HEK293 (cell line): ENCODE results near the gene AMPD3.
A peak's percentile ranks its signal among the peaks of the same experiment; 100 is the strongest.

ENCODE experiments used
- HOXD13 ChIP-seq: sonication (generic); formaldehyde crosslinking; IDR thresholded peaks from 2 replicates; pipeline ENCODE4 v1.8.0; 2022; ENCODE audit warnings: missing genetic modification reagents, borderline replicate concordance
- MEIS1 ChIP-seq: sonication (generic); formaldehyde crosslinking; IDR thresholded peaks from 2 replicates; pipeline ENCODE4 v1.8.1; 2022; ENCODE audit warnings: missing genetic modification reagents, mild to moderate bottlenecking, borderline replicate concordance
- MZF1 ChIP-seq: fragments of 450-650 bp; formaldehyde crosslinking; IDR thresholded peaks from 2 replicates; pipeline ENCODE4 v1.5.1; 2017; ENCODE audit warnings: missing biosample characterization, missing genetic modification characterization, borderline replicate concordance
- OVOL3 ChIP-seq: fragments of 450-650 bp; formaldehyde crosslinking; IDR thresholded peaks from 2 replicates; pipeline ENCODE4 v1.5.1; 2016; ENCODE audit warnings: missing biosample characterization, missing genetic modification characterization
- SETDB1 ChIP-seq: IDR thresholded peaks from one replicate; pipeline ENCODE4 v1.6.1; 2017; ENCODE audit warnings: mild to moderate bottlenecking, low read length, moderate library complexity, mixed read lengths; ENCODE audit not compliant: insufficient read length
- SP7 ChIP-seq: fragments of 450-650 bp; formaldehyde crosslinking; IDR thresholded peaks from 2 replicates; pipeline ENCODE4 v1.5.1; 2016; ENCODE audit warnings: missing biosample characterization, missing genetic modification characterization
- TRIM28 ChIP-seq: IDR thresholded peaks from 2 replicates; pipeline ENCODE4 v1.6.1; 2011; ENCODE audit warnings: low read length, control low read depth, borderline replicate concordance
- ZBTB17 ChIP-seq: fragments of 450-650 bp; formaldehyde crosslinking; IDR thresholded peaks from 2 replicates; pipeline ENCODE4 v1.5.1; 2016; ENCODE audit warnings: missing biosample characterization, missing genetic modification characterization
- ZNF146 ChIP-seq: fragments of 450-650 bp; formaldehyde crosslinking; IDR thresholded peaks from 2 replicates; pipeline ENCODE4 v1.5.1; 2016; ENCODE audit warnings: missing biosample characterization, missing genetic modification characterization
- ZNF169 ChIP-seq: fragments of 450-650 bp; formaldehyde crosslinking; IDR thresholded peaks from 2 replicates; pipeline ENCODE4 v1.5.1; 2016; ENCODE audit warnings: missing biosample characterization, missing genetic modification characterization
- ZNF174 ChIP-seq: fragments of 450-650 bp; formaldehyde crosslinking; IDR thresholded peaks from 2 replicates; pipeline ENCODE4 v1.5.0; 2017; ENCODE audit warnings: missing biosample characterization, mild to moderate bottlenecking, missing genetic modification characterization
- ZNF302 ChIP-seq: fragments of 450-650 bp; formaldehyde crosslinking; IDR thresholded peaks from 2 replicates; pipeline ENCODE4 v1.5.1; 2016; ENCODE audit warnings: missing biosample characterization, missing genetic modification characterization, low read depth
- ZNF324 ChIP-seq: fragments of 450-650 bp; formaldehyde crosslinking; IDR thresholded peaks from 2 replicates; pipeline ENCODE4 v1.5.1; 2016; ENCODE audit warnings: missing biosample characterization, missing genetic modification characterization
- ZNF350 ChIP-seq: fragments of 450-650 bp; formaldehyde crosslinking; IDR thresholded peaks from 2 replicates; pipeline ENCODE4 v1.5.0; 2017; ENCODE audit warnings: missing biosample characterization, mild to moderate bottlenecking, missing genetic modification characterization
- ZNF366 ChIP-seq: fragments of 450-650 bp; formaldehyde crosslinking; conservative IDR thresholded peaks from 2 replicates; pipeline ENCODE4 v1.5.1; 2016; ENCODE audit warnings: missing biosample characterization, missing genetic modification characterization
- ZNF48 ChIP-seq: fragments of 450-650 bp; formaldehyde crosslinking; IDR thresholded peaks from 2 replicates; pipeline ENCODE4 v1.5.1; 2016; ENCODE audit warnings: missing biosample characterization, missing genetic modification characterization
- ZNF501 ChIP-seq: fragments of 450-650 bp; formaldehyde crosslinking; IDR thresholded peaks from 2 replicates; pipeline ENCODE4 v1.5.1; 2016; ENCODE audit warnings: missing biosample characterization, missing genetic modification characterization
- ZNF530 ChIP-seq: fragments of 450-650 bp; formaldehyde crosslinking; IDR thresholded peaks from 2 replicates; pipeline ENCODE4 v1.5.1; 2016; ENCODE audit warnings: low read depth, missing biosample characterization, missing genetic modification characterization
- ZNF549 ChIP-seq: fragments of 450-650 bp; IDR thresholded peaks from 2 replicates; pipeline ENCODE4 v1.5.1; 2018; ENCODE audit warnings: missing biosample characterization, missing genetic modification characterization, mild to moderate bottlenecking, inconsistent platforms, moderate library complexity
- ZNF571 ChIP-seq: fragments of 450-650 bp; formaldehyde crosslinking; IDR thresholded peaks from 2 replicates; pipeline ENCODE4 v1.5.0; 2017; ENCODE audit warnings: missing biosample characterization, missing genetic modification characterization
- ZNF596 ChIP-seq: fragments of 450-650 bp; IDR thresholded peaks from 2 replicates; pipeline ENCODE4 v1.5.0; 2018; ENCODE audit warnings: missing biosample characterization, mild to moderate bottlenecking, missing genetic modification characterization, moderate library complexity
- ZNF600 ChIP-seq: fragments of 450-650 bp; formaldehyde crosslinking; IDR thresholded peaks from 2 replicates; pipeline ENCODE4 v1.5.1; 2016; ENCODE audit warnings: missing biosample characterization, missing genetic modification characterization
- ZNF610 ChIP-seq: fragments of 450-650 bp; formaldehyde crosslinking; IDR thresholded peaks from 2 replicates; pipeline ENCODE4 v1.5.1; 2016; ENCODE audit warnings: missing biosample characterization, missing genetic modification characterization, borderline replicate concordance
- ZNF747 ChIP-seq: fragments of 450-650 bp; formaldehyde crosslinking; IDR thresholded peaks from 2 replicates; pipeline ENCODE4 v1.5.1; 2016; ENCODE audit warnings: missing biosample characterization, missing genetic modification characterization
- ZSCAN30 ChIP-seq: fragments of 450-650 bp; IDR thresholded peaks from 2 replicates; pipeline ENCODE4 v1.5.1; 2018; ENCODE audit warnings: missing biosample characterization, mild to moderate bottlenecking, missing genetic modification characterization, moderate library complexity
- TF ChIP-seq, protein P1 (sequence below): fragments of 450-650 bp; formaldehyde crosslinking; IDR thresholded peaks from 2 replicates; pipeline ENCODE4 v1.5.1; 2017; ENCODE audit warnings: missing biosample characterization, missing genetic modification characterization
- TF ChIP-seq, protein P2 (sequence below): fragments of 450-650 bp; formaldehyde crosslinking; IDR thresholded peaks from 2 replicates; pipeline ENCODE4 v1.5.1; 2016; ENCODE audit warnings: missing biosample characterization, missing genetic modification characterization
- TF ChIP-seq, protein P3 (sequence below): fragments of 450-650 bp; formaldehyde crosslinking; IDR thresholded peaks from 2 replicates; pipeline ENCODE4 v1.5.1; 2016; ENCODE audit warnings: missing biosample characterization, missing genetic modification characterization
- TF ChIP-seq, protein P4 (sequence below): fragments of 450-650 bp; formaldehyde crosslinking; IDR thresholded peaks from 2 replicates; pipeline ENCODE4 v1.5.1; 2016; ENCODE audit warnings: missing biosample characterization, missing genetic modification characterization
- TF ChIP-seq, protein P5 (sequence below): fragments of 450-650 bp; formaldehyde crosslinking; IDR thresholded peaks from 2 replicates; pipeline ENCODE4 v1.5.1; 2016; ENCODE audit warnings: missing biosample characterization, missing genetic modification characterization
- TF ChIP-seq, protein P6 (sequence below): fragments of 450-650 bp; formaldehyde crosslinking; IDR thresholded peaks from 2 replicates; pipeline ENCODE4 v1.5.1; 2017; ENCODE audit warnings: missing biosample characterization, mild to moderate bottlenecking, missing genetic modification characterization, moderate library complexity

Gene AMPD3

DNA sequence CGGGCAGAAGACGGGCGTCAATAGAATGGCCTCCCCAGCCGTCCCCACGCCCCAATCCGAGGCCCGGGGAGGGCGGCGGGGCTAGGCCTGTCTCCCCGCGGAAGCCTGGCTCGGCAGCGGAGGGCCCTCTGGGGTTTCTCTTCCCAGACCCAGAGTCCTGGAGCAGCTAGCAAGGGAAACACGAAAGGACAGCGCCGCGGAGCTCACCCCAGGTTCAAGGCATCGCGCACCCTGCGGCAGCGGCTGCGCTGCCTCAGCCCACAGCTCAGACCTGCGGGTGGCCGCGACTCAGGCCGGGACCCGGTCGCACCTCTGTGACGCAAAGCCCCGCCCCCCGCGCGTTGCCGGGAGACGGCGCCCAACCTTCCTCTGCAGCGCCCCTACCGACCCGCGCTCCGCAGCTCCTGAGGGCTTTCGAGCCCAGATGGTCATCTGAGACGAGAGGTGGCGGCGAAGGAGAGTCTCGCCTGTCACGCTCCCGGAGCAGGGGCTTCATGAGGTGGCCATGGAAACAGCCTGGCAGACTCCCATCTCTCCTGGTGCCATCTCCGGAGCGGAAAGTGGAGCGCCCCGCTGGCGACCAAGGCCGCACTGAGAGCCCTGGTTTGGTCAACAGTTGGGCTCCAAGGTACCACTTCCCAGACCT lies 86.0 kb downstream of the AMPD3 start, which contains the start of gene RNF141 (continued):
- no peak for TF ChIP-seq ZNF366 (tag by site-specific recombination)
- TF ChIP-seq OVOL3 (tag by site-specific recombination) = no peak
- TF ChIP-seq, protein P1, sequence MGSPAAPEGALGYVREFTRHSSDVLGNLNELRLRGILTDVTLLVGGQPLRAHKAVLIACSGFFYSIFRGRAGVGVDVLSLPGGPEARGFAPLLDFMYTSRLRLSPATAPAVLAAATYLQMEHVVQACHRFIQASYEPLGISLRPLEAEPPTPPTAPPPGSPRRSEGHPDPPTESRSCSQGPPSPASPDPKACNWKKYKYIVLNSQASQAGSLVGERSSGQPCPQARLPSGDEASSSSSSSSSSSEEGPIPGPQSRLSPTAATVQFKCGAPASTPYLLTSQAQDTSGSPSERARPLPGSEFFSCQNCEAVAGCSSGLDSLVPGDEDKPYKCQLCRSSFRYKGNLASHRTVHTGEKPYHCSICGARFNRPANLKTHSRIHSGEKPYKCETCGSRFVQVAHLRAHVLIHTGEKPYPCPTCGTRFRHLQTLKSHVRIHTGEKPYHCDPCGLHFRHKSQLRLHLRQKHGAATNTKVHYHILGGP (tag by site-specific recombination) = no peak
- 0 out of 2 replicates have a peak, but pooled peaks have one; percentile 26 for TF ChIP-seq MEIS1 (CRISPR knock-in tag)
- TF ChIP-seq, protein P2, sequence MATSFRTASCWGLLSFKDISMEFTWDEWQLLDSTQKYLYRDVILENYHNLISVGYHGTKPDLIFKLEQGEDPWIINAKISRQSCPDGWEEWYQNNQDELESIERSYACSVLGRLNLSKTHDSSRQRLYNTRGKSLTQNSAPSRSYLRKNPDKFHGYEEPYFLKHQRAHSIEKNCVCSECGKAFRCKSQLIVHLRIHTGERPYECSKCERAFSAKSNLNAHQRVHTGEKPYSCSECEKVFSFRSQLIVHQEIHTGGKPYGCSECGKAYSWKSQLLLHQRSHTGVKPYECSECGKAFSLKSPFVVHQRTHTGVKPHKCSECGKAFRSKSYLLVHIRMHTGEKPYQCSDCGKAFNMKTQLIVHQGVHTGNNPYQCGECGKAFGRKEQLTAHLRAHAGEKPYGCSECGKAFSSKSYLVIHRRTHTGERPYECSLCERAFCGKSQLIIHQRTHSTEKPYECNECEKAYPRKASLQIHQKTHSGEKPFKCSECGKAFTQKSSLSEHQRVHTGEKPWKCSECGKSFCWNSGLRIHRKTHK (tag by site-specific recombination) = no peak
- no peak for TF ChIP-seq ZNF302 (tag by site-specific recombination)
- peak; percentile 5; the same call in 1 of the 2 replicates for TF ChIP-seq ZNF146 (tag by site-specific recombination)
- no peak for TF ChIP-seq ZNF169
- no peak; the same call in 1 of the 2 replicates for TF ChIP-seq HOXD13 (CRISPR knock-in tag)
- TF ChIP-seq, protein P3, sequence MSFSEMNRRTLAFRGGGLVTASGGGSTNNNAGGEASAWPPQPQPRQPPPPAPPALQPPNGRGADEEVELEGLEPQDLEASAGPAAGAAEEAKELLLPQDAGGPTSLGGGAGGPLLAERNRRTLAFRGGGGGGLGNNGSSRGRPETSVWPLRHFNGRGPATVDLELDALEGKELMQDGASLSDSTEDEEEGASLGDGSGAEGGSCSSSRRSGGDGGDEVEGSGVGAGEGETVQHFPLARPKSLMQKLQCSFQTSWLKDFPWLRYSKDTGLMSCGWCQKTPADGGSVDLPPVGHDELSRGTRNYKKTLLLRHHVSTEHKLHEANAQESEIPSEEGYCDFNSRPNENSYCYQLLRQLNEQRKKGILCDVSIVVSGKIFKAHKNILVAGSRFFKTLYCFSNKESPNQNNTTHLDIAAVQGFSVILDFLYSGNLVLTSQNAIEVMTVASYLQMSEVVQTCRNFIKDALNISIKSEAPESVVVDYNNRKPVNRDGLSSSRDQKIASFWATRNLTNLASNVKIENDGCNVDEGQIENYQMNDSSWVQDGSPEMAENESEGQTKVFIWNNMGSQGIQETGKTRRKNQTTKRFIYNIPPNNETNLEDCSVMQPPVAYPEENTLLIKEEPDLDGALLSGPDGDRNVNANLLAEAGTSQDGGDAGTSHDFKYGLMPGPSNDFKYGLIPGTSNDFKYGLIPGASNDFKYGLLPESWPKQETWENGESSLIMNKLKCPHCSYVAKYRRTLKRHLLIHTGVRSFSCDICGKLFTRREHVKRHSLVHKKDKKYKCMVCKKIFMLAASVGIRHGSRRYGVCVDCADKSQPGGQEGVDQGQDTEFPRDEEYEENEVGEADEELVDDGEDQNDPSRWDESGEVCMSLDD (tag by site-specific recombination) = peak; percentile 69; the same call in 1 of the 2 replicates
- no peak for TF ChIP-seq MZF1 (tag by site-specific recombination)
- TF ChIP-seq ZNF530 (tag by site-specific recombination) = no peak
- TF ChIP-seq SETDB1 = no peak
- TF ChIP-seq ZNF571 (tag by site-specific recombination) = no peak
- TF ChIP-seq TRIM28 = peak; percentile 67; the same call in 1 of the 2 replicates
- no peak for TF ChIP-seq ZNF549 (tag by site-specific recombination)
- no peak for TF ChIP-seq ZNF48
- TF ChIP-seq, protein P4, sequence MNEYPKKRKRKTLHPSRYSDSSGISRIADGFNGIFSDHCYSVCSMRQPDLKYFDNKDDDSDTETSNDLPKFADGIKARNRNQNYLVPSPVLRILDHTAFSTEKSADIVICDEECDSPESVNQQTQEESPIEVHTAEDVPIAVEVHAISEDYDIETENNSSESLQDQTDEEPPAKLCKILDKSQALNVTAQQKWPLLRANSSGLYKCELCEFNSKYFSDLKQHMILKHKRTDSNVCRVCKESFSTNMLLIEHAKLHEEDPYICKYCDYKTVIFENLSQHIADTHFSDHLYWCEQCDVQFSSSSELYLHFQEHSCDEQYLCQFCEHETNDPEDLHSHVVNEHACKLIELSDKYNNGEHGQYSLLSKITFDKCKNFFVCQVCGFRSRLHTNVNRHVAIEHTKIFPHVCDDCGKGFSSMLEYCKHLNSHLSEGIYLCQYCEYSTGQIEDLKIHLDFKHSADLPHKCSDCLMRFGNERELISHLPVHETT (tag by site-specific recombination) = no peak
- TF ChIP-seq ZNF610 (tag by site-specific recombination) = no peak
- TF ChIP-seq ZNF324 (tag by site-specific recombination) = peak; percentile 44; the same call in 1 of the 2 replicates
- TF ChIP-seq ZNF600 (tag by site-specific recombination) = 0 out of 2 replicates have a peak, but pooled peaks have one; percentile 43
- TF ChIP-seq, protein P5, sequence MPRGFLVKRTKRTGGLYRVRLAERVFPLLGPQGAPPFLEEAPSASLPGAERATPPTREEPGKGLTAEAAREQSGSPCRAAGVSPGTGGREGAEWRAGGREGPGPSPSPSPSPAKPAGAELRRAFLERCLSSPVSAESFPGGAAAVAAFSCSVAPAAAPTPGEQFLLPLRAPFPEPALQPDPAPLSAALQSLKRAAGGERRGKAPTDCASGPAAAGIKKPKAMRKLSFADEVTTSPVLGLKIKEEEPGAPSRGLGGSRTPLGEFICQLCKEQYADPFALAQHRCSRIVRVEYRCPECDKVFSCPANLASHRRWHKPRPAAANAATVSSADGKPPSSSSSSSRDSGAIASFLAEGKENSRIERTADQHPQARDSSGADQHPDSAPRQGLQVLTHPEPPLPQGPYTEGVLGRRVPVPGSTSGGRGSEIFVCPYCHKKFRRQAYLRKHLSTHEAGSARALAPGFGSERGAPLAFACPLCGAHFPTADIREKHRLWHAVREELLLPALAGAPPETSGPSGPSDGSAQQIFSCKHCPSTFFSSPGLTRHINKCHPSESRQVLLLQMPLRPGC (tag by site-specific recombination) = no peak
- TF ChIP-seq ZNF747 (tag by site-specific recombination) = no peak
- peak; percentile 60; the same call in 1 of the 2 replicates for TF ChIP-seq ZSCAN30 (tag by site-specific recombination)
- TF ChIP-seq ZNF174 (tag by site-specific recombination) = no peak
- TF ChIP-seq ZNF596 = no peak
- peak; percentile 53; the same call in 1 of the 2 replicates for TF ChIP-seq SP7 (tag by site-specific recombination)
- no peak for TF ChIP-seq ZNF350 (tag by site-specific recombination)
- 0 out of 2 replicates have a peak, but pooled peaks have one; percentile 65 for TF ChIP-seq ZNF501
- peak; percentile 93 for TF ChIP-seq ZBTB17 (tag by site-specific recombination)
- TF ChIP-seq, protein P6, sequence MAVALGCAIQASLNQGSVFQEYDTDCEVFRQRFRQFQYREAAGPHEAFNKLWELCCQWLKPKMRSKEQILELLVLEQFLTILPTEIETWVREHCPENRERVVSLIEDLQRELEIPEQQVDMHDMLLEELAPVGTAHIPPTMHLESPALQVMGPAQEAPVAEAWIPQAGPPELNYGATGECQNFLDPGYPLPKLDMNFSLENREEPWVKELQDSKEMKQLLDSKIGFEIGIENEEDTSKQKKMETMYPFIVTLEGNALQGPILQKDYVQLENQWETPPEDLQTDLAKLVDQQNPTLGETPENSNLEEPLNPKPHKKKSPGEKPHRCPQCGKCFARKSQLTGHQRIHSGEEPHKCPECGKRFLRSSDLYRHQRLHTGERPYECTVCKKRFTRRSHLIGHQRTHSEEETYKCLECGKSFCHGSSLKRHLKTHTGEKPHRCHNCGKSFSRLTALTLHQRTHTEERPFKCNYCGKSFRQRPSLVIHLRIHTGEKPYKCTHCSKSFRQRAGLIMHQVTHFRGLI (tag by site-specific recombination) = peak; percentile 97
